SW 1271 (cell line): ENCODE data around the gene EZH1.

Source experiments
- DNase-seq, 2 experiments: peaks; one replicate each; lab custom pipeline; 2025; lab: John Stamatoyannopoulos, UW

The EZH1 gene

DNA sequence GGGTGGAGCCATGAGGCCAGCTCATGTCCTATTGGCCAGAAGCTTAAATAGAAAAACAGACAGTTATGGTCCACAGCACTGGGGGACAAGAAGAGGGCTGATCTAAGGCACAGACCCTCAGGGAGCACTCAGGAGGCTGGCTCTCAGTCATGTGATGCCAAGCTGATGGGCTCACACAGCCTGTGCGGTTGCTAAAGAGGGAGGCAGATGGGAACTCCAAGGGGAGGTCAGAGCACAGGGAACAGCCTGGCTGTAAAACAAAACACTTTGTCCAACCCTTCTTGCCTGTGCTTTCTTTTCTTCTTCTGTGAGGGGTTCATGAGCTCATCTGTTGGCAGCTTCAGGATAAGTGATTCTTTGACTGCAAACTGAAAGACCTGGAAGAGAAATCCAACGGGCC is 35.3 kb downstream of the EZH1 start:
- DNase-seq, result no peak

DNA sequence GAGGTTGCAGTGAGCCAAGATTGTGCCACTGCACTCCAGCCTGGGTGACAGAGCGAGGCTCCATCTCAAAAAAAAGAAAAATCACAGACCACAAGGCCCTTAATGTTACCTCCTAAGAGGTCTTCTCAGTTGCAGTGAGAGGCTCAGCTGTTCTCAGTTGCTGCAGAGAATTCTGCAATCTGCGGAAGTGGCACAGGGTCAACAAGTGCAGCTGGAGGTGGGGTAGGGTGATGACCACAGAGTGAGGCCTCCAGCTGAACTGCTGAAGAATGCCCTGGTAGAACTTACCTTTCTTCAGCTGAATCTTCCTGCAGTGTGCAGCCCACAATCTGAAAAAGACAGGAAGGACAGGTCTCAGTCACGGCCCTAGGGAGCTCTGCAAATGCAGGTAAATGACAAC is 36.3 kb downstream of the EZH1 start:
- no peak for DNase-seq

DNA sequence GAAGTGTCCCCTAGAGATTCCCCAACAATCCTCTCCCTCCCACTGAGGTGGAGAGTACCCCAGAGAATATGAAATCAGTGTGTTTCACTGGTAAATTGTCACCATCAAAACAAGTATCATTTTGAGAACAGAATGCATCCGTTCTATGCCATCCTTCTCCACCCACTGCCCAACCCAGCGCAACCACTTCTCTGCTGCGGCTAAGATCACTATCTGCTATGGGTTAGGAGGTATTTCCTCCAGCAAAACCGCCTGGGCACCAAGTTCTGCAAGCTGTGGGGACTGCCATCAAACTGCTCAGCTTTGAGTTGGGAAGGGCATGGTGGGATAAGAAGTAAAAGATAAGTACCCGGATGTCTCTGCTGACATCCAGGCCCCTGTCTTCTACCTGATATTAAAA is 38.1 kb downstream of the EZH1 start:
- DNase-seq, result no peak

DNA sequence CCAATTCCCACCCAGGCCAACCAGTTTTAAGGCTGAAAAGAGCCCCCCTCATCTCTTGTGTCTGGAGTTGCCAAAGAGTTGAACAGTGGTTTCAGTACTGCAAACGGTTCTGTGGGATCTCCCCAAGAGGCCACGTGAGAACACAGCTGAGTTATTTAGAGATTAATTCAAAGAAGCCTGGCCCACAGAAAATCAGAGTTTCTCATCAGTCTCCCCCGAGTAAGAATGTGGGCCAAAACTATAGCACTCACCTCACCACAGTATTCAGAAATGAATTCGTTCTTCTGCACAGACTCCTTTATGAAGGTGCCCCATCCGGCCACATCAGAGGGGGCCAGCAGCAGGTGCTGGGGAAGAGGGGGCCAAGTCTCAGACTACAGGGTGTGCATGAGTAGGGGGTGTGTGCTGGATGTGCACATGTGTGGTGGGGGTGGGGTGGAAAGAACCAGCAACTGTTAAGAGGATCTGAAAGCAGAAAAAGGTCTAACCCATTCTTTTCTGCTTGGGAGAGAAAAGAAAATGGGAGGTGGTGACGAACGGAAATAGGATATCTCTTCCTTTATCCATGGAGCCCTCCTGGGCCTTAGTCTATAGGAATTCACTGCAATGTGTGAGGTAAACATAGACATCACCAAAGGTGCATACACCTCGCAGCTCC is 39.9 kb downstream of the EZH1 start:
- DNase-seq, result no peak

DNA sequence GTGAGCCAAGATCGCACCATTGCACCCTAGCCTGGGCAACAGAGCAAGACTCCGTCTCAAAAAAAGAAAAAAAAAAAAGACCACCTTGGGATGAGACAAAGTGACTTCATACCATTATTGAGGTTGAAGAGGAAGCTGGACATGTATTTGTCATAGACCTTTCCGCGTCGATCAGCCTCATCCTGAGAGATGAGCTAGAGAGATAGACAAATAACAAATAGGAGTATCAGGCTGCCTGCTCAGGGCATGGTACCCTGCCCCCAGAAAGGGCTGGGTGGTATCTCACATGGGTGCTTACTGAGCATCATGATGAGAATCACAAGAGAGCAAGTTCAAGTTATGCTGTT is 40.4 kb downstream of the EZH1 start:
- no peak for DNase-seq

DNA sequence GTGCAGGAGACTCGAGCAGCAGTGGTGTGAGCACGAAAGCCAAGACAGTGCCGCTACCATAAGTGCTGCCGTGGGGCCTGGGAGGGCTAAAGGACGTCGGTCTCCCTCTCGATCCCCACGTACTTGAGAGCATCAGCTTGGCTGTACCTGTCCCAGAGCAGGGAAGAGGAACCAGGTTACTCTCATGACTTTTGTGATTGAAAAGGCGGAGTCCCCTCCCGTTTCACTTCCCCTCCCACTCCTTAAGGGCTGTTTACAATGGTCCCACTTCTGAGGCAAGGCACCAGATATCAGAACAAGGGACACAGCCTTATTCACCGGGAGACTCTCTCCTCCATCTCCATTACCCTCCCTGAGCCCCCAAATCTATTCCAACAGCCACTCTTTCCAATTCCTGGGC is 42.4 kb downstream of the EZH1 start:
- no peak for DNase-seq

DNA sequence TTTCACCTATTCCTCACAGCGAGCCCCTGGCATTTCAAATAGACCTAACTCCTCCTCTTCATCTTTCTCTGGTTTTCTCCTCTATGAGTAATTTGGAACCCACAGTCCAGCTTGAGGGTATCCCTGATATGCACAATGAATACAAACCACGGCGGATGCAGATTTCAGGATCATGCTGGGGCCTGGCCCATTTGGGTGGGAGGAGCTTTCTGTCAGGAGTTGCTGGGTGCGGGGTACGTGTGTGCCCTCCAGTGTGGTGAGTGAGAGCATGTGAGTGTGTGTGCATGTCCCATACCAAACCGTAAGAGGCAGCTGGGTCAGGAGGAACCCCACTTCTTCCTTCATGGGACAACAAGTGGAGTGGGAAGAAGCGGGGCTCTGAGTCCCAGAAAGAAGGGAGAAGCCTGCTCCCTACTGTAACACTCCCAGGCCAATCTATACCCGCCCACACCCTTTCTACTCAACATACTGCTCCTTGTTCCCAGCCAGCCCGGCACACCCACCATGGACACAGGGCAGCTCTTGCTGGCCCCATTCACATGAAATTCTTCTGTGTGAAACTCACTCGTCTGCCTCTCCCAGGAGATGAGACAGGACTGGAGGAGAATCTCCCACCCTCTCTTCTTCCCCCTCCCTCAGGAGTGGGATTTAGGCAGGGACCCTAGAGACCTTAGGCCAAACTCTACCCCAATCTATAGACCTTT is 44.1 kb downstream of the EZH1 start:
- no peak for DNase-seq

DNA sequence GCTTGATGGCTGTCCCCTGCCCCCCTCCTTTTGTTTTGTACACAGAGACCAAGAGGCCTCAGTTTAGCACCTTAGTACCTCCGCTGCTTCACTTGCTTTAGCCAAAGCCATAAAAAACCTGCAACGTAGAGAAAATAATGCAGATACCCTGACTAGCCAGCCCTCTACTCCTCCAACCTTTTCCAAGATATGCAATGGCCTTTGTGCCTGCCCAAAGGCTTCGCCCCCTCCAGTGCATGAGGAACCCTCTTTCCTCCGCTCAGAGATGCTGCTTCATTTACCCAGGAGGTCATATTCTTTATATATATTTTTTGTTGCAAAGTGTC is 45.5 kb downstream of the EZH1 start:
- no peak for DNase-seq

DNA sequence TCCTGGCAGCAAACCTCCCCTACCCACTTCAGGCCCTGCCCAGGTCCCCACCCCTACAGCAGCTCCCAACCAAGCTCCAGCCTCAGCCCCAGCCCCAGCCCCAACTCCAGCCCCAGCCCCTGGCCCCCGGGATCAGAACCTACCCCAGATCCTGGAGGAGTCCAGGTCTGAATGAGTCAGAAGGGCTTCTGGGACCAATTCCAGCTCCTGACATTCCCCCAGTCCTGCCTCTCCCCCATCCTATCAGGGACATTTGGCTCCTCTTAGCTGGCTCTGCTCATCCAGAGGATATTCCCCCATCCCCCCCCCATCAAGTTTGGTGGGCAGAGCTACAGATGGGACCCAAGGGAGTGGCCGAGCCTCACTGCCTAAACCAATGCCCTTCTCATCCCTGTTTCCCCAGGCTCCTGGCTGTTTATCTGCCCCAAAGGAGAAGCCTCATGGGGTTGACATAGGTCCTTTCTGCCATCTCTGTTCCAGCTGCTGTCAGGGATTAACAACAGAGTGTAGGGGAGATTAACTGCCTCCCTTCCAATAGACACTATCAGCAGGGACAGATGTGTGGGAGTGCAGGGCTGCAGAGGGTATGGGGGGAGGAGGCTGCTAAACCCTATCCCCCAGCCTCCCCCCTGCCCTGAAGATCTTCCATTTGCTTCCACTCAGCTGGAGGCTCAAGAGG is 46.0 kb downstream of the EZH1 start:
- no peak for DNase-seq

DNA sequence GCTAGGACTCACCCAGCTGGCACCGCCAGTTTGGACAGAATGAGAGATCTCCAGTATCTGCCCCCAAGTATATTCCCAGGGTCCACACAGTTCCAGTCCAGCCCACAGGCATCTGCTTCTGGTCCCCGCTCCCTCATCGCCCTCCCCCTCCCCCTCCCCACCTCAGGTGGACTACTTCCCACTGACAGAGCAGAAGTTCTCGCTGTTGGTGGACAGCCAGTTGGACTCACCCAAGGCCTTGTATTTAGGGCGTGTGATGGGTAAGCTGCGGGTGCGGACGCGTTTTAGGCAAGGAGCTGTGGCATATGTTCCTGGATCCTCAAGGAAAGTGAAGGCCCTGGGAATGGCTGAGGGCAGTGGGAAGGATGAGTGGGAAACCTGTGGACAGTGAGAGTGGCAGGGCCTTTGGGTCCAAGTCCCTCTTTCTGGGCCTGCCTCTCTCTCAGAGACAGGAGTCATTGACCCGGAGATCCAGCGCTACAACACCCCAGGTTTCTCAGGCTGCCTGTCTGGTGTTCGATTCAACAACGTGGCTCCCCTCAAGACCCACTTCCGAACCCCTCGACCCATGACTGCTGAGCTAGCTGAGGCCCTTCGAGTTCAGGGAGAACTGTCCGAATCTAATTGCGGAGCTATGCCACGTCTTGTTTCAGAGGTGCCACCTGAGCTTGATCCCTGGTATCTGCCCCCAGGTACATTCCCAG is 47.6 kb downstream of the EZH1 start:
- DNase-seq, result no peak

DNA sequence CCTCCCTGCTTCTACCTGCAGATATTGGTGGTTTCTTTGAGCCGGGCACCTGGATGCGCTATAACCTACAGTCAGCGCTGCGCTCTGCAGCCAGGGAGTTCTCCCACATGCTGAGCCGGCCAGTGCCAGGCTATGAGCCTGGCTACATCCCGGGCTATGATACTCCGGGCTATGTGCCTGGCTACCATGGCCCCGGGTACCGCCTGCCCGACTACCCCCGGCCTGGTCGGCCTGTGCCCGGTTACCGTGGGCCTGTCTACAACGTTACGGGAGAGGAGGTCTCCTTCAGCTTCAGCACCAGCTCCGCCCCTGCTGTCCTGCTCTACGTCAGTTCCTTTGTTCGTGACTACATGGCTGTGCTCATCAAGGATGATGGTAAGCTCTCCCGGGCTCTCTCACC is 49.3 kb downstream of the EZH1 start:
- no peak for DNase-seq

DNA sequence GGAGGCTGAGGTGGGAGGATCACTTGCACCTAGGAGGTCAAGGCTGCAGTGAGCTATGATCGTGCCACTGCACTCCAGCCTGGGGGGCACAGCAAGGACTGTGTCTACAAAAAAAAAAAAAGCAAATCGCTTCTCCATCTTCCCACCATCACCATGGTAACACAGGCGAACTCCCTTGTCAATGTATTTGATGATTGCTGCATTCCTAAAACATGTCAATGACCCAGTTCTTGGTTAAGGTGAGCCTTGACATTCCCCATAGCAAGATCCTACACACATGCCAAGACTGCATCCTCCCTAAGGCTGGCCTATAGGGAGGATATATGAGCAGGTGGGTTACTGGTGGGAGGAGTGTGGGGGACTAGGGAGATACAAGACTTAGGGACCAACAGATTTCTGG is 50.3 kb downstream of the EZH1 start:
- DNase-seq, result no peak

DNA sequence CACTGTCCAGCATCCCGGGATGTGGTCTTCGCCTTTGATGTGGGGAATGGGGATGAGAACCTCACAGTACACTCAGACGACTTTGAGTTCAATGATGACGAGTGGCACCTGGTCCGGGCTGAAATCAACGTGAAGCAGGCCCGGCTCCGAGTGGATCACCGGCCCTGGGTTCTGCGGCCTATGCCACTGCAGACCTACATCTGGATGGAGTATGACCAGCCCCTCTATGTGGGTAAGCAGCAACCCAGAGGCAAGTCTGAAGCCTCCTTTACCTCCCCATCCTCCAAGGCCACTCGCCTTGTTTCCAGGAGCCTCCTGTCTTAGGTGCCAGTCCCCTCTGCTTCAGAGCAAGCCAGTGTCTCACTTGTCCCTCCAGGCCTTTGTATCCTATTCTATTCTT is 52.4 kb downstream of the EZH1 start:
- no peak for DNase-seq

DNA sequence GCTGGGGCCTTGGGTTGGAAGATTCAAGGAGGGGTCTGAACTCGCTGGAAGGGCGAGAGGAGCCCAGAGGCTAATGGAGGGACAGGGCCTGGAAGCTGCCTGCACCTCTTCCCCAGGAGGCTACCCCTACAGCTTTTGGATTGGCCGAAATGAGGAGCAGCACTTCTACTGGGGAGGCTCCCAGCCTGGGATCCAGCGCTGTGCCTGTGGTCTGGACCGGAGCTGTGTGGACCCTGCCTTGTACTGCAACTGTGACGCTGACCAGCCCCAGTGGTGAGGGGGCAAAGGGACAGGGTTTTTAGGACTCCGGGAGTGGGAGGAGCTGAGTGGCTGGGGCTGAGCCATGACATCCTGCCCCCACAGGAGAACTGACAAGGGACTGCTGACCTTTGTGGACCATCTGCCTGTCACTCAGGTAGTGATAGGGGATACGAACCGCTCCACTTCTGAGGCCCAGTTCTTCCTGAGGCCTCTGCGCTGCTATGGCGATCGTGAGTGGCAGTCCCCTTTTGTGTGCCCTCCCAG is 53.8 kb downstream of the EZH1 start:
- no peak for DNase-seq

DNA sequence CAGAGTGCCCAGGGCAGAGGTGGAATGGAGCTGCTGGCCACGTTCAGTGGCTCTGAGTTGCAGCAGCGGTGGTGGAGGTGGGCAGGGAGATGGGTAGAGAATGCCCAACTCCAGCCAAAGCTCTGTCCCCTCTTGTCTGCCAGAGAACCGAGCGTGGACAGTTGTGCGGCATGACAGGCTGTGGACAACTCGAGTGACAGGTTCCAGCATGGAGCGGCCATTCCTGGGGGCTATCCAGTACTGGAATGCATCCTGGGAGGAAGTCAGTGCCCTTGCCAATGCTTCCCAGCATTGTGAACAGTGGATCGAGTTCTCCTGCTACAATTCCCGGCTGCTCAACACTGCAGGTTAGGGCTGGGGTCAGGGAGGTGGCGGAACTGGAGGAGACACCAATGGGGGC is 54.2 kb downstream of the EZH1 start:
- DNase-seq, result no peak

DNA sequence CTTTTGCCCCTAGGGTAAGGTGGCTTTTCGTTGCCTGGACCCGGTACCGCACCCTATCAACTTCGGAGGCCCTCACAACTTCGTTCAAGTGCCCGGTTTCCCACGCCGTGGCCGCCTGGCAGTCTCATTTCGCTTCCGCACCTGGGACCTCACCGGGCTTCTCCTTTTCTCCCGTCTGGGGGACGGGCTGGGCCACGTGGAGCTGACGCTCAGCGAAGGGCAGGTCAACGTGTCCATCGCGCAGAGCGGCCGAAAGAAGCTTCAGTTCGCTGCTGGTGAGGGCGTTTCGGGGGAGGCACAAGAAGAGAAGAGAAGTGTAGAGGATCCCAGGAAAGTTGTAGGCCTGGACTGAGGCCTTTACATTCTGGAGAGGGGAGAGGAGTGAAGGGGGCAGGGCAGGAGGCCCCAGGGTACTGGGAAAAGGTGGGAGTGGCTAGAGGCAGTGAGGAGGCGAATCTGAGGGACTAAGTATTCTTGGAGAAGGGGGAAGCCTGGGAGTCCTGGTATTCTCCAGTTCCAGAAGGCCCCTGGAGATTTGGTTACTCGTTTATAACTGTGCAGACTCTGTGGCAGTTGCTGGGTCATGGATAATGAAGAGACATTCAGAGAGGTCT is 57.0 kb downstream of the EZH1 start:
- no peak for DNase-seq

DNA sequence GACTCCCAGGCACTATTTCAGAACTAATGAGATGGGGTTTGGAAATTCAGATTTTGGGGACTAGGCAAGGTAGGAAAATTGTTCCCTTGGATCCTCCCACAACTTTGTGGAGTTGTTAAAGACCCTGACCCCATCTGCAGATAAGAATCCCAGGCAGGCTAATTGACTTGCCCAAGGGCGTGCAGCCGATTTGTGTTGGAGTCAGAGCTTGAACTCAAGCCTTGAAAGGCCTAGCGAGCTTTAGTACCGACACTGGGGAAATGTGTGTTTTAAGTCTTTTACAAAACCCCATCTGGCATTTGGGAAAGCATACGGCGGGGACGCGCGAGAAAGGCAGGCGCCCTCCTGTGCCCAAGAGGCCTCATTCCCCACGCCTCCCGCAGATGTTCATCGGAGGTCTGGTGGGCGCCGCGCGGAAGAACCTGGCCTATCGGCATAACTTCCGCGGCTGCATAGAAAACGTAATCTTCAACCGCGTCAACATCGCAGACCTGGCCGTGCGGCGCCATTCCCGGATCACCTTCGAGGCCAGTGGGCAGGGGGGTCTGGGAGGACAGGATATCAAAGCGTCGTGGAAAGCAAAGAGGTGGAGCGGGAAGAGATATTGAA is 58.2 kb downstream of the EZH1 start:
- DNase-seq, result no peak

DNA sequence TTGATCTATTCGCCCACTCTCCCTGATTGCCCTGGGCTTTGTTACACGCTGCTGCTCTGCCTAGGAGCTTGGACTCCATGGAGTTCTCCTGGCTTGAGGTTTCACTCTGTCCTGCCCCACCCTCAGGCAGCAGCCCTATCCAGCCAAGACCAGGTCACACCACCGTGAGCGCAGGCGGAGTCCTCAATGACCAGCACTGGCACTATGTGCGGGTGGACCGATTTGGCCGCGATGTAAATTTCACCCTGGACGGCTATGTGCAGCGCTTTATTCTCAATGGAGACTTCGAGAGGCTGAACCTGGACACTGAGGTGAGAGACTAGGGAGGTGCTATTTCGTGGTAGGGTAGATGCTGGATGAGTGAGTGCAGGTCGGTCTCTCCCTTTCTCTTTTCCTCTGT is 59.0 kb downstream of the EZH1 start:
- no peak for DNase-seq

DNA sequence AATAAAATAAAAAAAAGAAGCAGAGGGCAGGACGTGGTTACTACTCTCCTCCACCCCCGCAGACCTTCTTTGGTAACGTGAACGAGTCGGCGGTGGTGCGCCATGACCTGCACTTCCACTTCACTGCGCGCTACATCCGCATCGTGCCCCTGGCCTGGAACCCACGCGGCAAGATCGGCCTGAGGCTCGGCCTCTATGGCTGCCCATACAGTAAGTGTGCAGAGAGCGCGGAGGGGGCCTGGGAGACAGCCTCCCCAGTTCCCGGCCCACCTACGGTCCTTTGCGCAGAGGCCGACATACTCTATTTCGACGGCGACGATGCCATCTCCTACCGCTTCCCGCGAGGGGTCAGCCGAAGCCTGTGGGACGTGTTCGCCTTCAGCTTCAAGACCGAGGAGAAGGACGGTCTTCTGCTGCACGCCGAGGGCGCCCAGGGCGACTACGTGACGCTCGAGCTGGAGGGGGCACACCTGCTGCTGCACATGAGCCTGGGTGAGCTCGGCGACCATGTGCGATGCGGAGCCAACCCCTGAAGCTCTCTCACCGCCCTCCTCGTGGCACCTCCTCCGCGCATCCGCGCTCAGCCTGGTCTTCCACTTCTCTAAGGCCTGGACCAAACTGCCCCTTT is 59.8 kb downstream of the EZH1 start:
- no peak for DNase-seq

DNA sequence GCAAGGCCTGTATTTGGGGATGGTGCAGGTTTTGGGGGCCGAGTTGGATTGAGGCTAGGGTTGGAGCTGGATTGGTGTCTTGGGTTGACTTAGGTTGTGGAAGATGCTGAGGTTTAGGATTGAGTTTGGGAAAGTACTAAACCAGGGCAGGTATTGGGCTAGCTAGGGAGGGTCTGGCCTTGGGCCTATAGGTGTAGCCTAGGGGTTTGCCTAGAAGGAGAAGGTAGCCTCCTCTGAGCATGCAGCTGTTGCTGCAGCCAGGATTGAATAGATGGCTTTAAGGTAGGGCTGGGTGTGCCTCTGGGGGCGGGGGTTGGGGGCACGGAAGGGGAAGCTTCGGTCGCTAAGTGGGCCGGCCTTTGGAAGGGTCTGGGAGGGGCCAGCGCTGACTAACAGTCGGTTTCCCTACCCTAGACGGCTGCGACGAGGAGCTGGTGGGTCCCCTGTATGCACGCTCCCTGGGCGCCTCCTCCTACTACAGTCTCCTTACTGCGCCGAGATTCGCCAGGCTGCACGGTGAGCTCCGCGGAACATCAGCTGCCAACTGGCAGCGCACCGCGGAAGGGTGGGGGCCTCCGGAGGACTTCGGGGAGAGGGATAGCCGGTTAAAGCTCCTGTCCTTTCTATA is 61.3 kb downstream of the EZH1 start:
- DNase-seq, result no peak
